B cell (primary cell): ENCODE measurements around the gene FER. TPM values are rescaled to one million over a fixed set of nuclear protein-coding genes. Genes with fewer than 3 reads are reported as not detected.

ENCODE experiments used
- ATAC-seq: fragments of 200-7000 bp; cut with Tn5 transposase; one replicate; pipeline ENCODE4 v1.10.0; 2021; ENCODE audit warnings: low read depth, mild to moderate bottlenecking, moderate number of reproducible peaks, moderate library complexity
- CTCF ChIA-PET: fragments of 350-600 bp; sonication (Branson Sonifier 250); formaldehyde crosslinking; loops from one replicate; lab custom pipeline; 2021; ENCODE audit warnings: antibody characterized with exemption, inconsistent platforms; lab: Charles Lee
- POLR2A ChIA-PET: fragments of 350-600 bp; sonication (Branson Sonifier 250); formaldehyde crosslinking; loops from one replicate; lab custom pipeline; 2021; ENCODE audit warnings: antibody characterized with exemption; lab: Charles Lee
- DNase-seq: peaks from one replicate; pipeline ENCODE4 v3.0.0; 2013
- H2AFZ ChIP-seq: 2 replicates; pipeline ENCODE4 v1.6.1; 2012; ENCODE audit warnings: mild to moderate bottlenecking, low read depth, low read length; ENCODE audit not compliant: insufficient read depth, poor library complexity, severe bottlenecking
- H3K27ac ChIP-seq, 2 donors: 1 replicate in 1 of 2; 2 replicates in 1 of 2; pipeline ENCODE4 v1.5.1; 2012 to 2013; ENCODE audit warnings: low read length in 2 of 2, mild to moderate bottlenecking in 2 of 2, moderate library complexity in 1 of 2
- H3K27me3 ChIP-seq, 4 experiments: fragments of 200-600 bp in 1 of 4; sonication (generic) in 1 of 4; replicated peaks in 1 of 4; 1 replicate in 2 of 4; 2 replicates in 2 of 4; pipeline versions ENCODE4 v1.6.1 to v1.7.0; 2013 to 2016; ENCODE audit warnings: low read length in 3 of 4, mild to moderate bottlenecking in 2 of 4, mixed read lengths in 1 of 4, moderate library complexity in 1 of 4; ENCODE audit not compliant: insufficient read depth in 4 of 4, control insufficient read depth in 3 of 4; ENCODE audit errors: control extremely low read depth in 1 of 4
- H3K36me3 ChIP-seq, 2 experiments: replicated peaks in 1 of 2; 1 replicate in 1 of 2; 2 replicates in 1 of 2; pipeline versions ENCODE4 v1.6.1 to v1.7.1; 2013; ENCODE audit warnings: low read length in 1 of 2; ENCODE audit not compliant: insufficient read depth in 2 of 2, control insufficient read depth in 1 of 2; ENCODE audit errors: control extremely low read depth in 1 of 2, extremely low read depth in 1 of 2
- H3K4me1 ChIP-seq, 2 donors: fragments of 200-600 bp in 1 of 2; sonication (generic) in 1 of 2; 1 replicate in 1 of 2; 2 replicates in 1 of 2; pipeline versions ENCODE4 v1.5.1 to v1.6.1; 2013 to 2017; ENCODE audit warnings: low read length in 2 of 2; ENCODE audit not compliant: control insufficient read depth in 2 of 2, insufficient read depth in 2 of 2
- H3K4me2 ChIP-seq: replicated peaks from 2 replicates; pipeline ENCODE3; 2012; ENCODE audit warnings: mild to moderate bottlenecking, low read depth, low read length; ENCODE audit not compliant: poor library complexity, severe bottlenecking
- H3K4me3 ChIP-seq, 5 experiments: fragments of 200-600 bp in 1 of 5; sonication (generic) in 1 of 5; 1 replicate in 3 of 5; 2 replicates in 2 of 5; pipeline versions ENCODE4 v1.5.1 to v1.7.0; 2011 to 2016; ENCODE audit warnings: low read length in 4 of 5, mild to moderate bottlenecking in 4 of 5, low read depth in 2 of 5, control low read depth in 1 of 5, moderate library complexity in 1 of 5; ENCODE audit not compliant: insufficient read depth in 1 of 5; ENCODE audit errors: control extremely low read depth in 1 of 5, extremely low read depth in 1 of 5
- H3K79me2 ChIP-seq: fragments of 200-600 bp; sonication (generic); one replicate; pipeline ENCODE4 v1.6.0; 2016; ENCODE audit warnings: low read length; ENCODE audit not compliant: control insufficient read depth, insufficient read depth
- H3K9ac ChIP-seq: fragments of 200-600 bp; sonication (generic); 2 replicates; pipeline ENCODE4 v1.6.1; 2017; ENCODE audit warnings: mild to moderate bottlenecking, low read length, moderate library complexity
- H3K9me3 ChIP-seq, 3 donors: one replicate each; pipeline versions ENCODE4 v1.6.1 to v1.7.1; 2013; ENCODE audit warnings: low read length in 2 of 3; ENCODE audit not compliant: control insufficient read depth in 2 of 3, insufficient read depth in 1 of 3; ENCODE audit errors: control extremely low read depth in 1 of 3
- H4K20me1 ChIP-seq: 2 replicates; pipeline ENCODE4 v1.6.0; 2012; ENCODE audit warnings: mild to moderate bottlenecking, low read length; ENCODE audit not compliant: insufficient read depth, control insufficient read depth, poor library complexity, severe bottlenecking
- H3K27ac Mint-ChIP-seq: one replicate; pipeline ENCODE4 v1.8.0; 2021; ENCODE audit warnings: mixed read lengths
- H3K27me3 Mint-ChIP-seq: one replicate; pipeline ENCODE4 v1.8.0; 2021; ENCODE audit warnings: mixed read lengths
- H3K4me1 Mint-ChIP-seq: one replicate; pipeline ENCODE4 v1.8.0; 2021; ENCODE audit warnings: mixed read lengths
- H3K4me3 Mint-ChIP-seq: one replicate; pipeline ENCODE4 v1.8.0; 2021; ENCODE audit warnings: mixed read lengths
- H3K9me3 Mint-ChIP-seq: one replicate; pipeline ENCODE4 v1.8.0; 2022; ENCODE audit warnings: mixed read lengths; ENCODE audit not compliant: insufficient read depth
- CTCF ChIP-seq: fragments of 200-600 bp; IDR thresholded peaks from one replicate; pipeline ENCODE4 v1.8.0; 2022; ENCODE audit warnings: antibody characterized with exemption, mild to moderate bottlenecking
- EZH2 ChIP-seq: IDR thresholded peaks from 2 replicates; pipeline ENCODE4 v1.6.1; 2012; ENCODE audit warnings: borderline replicate concordance, low read depth, mild to moderate bottlenecking, moderate library complexity, low read length; ENCODE audit not compliant: insufficient read depth, poor library complexity, severe bottlenecking
- WGBS: methylation state at CpG from one replicate; pipeline ENCODE4 v1.1.5; 2013; ENCODE audit warnings: missing lambda C conversion rate; ENCODE audit not compliant: insufficient coverage; 5-methylcytosine and 5-hydroxymethylcytosine counted together
- intact Hi-C: fragments of 100-400 bp; cut with micrococcal nuclease; formaldehyde crosslinking; loops from one replicate; pipeline ENCODE4 v1.10.0; 2022
- polyA plus RNA-seq: library from polyadenylated mRNA; depleted of rRNA; stranded (reverse); fragments of >200 nt; gene quantifications from 2 replicates; pipeline ENCODE4 v1.2.3, GENCODE V29; 2012
- total RNA-seq, 2 donors: library from RNA; stranded (reverse); fragments of 120-200 nt in 1 of 2; gene quantifications; 1 replicate in 1 of 2; 2 replicates in 1 of 2; pipeline versions ENCODE4 v1.2.3 to v1.2.4, GENCODE V29; 2013 to 2022

FER gene
- total and polyA plus RNA-seq, 2 donors (not counting 1 experiment from before 2014, with no cell fraction given), result 1.3 to 41.3 TPM

GRCh38 chr5:109192555-109193281 lies 445.0 kb downstream of the FER start:
- POLR2A ChIA-PET, result no interaction called here
- CTCF ChIA-PET, result no interaction called here
- no peak overlapping the region for H3K4me3 Mint-ChIP-seq

More at GRCh38 chr5:109192555-109193281, 445.0 kb downstream of the FER start:
- DNase-seq (no peak), ATAC-seq (no peak)
- Histone ChIP-seq H2AFZ (no peak overlapping the region), H4K20me1 (no peaks in the 10 kb centered on the region), H3K9me3 (no peaks in the 10 kb centered on the region), H3K27ac (no peak overlapping the region), H3K4me3 (no peak overlapping the region), H3K36me3 (no peaks in the 10 kb centered on the region), H3K9ac (no peak overlapping the region), H3K27me3 (no peaks in the 10 kb centered on the region), H3K4me1 (no peaks in the 10 kb centered on the region), H3K79me2 (no peaks in the 10 kb centered on the region), H3K4me2 (no peak overlapping the region)
- Mint-ChIP-seq H3K27ac (no peak overlapping the region), H3K4me1 (peaks cover 2% of the 10 kb centered on the region), H3K27me3 (no peaks in the 10 kb centered on the region), H3K9me3 (no peaks in the 10 kb centered on the region)
- TF ChIP-seq CTCF, result no peak
- TF ChIP-seq EZH2, result no peak
- intact Hi-C loops, result no loop called here
- 100% methylated on average over 1 of the region's 6 CpGs for WGBS
